HG02571 (cell line): ENCODE measurements around the gene CHIC2.
"Not testable (repeated sequence)": the region's sequence is repeated elsewhere in the genome, so short reads cannot be mapped to it uniquely, and the experiment has no call there.

Experiments
- ATAC-seq: cut with Tn5 transposase; IDR thresholded peaks from one replicate; pipeline ENCODE4 v1.9.1; 2021; ENCODE audit warnings: mild to moderate bottlenecking, moderate library complexity; ENCODE audit not compliant: unreplicated experiment

Gene CHIC2

GRCh38 chr4:54061873-54062272, 2.5 kb downstream of the CHIC2 start:
- ATAC-seq: no peak

GRCh38 chr4:54061067-54061466, 3.3 kb downstream of the CHIC2 start:
- ATAC-seq: no peak

DNA sequence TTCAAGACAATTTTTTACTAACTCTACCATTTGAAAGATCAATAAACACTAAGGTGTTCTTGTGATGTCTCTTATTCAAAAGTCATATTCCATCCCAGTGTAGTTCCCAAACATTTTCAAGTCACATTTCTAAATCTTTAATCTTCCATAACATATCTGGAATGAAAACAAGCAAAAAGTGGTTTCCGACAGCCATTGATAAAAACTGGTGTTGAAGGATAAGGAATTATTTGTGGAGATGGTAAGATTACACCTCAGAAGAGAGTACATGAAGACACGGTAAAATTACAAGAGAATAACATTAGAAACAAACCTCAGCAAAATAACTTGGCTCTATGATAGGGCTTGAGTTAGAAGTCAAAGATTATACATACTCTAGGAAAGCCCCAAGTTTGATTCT, 4.3 kb downstream of the CHIC2 start:
- ATAC-seq: no peak

GRCh38 chr4:54058171-54058570, 6.2 kb downstream of the CHIC2 start:
- no peak for ATAC-seq

DNA sequence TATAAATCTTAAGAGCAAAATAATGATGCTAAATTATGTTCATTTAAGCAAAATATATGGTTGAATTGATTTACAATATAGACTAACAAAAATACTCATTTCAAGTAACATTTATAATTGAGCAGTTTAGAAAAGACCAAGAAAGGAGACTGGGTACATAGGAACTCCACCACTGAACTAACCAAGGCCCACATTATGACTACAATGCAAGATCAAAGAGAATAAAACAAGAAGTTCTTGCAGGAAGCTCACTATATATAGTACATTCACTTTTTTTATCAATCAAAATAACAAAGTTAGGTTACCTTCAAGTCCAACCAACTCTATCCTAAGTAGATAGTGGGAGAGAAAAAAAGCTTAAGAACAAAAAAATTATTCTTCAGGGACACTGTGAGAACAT, 8.0 kb downstream of the CHIC2 start:
- ATAC-seq: no peak

DNA sequence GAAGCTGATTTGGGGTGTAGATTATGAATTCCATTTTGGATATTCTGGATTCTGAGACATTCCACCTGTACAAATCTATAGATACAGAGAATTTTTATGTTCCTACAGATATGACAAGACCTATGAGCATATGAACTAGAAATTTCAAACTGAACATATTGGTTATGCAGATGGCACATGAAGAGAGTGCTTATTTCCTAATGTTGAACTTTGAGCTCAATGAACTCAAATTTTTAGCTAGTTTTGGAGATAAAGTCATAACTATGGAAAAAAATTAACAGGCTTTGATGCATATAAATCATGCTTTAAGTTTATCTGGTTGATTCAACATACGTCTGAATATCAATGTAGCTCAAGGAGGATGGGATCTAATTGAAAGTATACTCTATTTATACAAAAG, 8.9 kb downstream of the CHIC2 start:
- no peak for ATAC-seq

- no peak for ATAC-seq
These were observed 9.9 kb downstream of the CHIC2 start for GRCh38 chr4:54054501-54054900.

- not testable (repeated sequence) for ATAC-seq
These were observed 11.1 kb downstream of the CHIC2 start for GRCh38 chr4:54053322-54053721.

- no peak for ATAC-seq
These were observed 14.0 kb downstream of the CHIC2 start for GRCh38 chr4:54050214-54050904.

DNA sequence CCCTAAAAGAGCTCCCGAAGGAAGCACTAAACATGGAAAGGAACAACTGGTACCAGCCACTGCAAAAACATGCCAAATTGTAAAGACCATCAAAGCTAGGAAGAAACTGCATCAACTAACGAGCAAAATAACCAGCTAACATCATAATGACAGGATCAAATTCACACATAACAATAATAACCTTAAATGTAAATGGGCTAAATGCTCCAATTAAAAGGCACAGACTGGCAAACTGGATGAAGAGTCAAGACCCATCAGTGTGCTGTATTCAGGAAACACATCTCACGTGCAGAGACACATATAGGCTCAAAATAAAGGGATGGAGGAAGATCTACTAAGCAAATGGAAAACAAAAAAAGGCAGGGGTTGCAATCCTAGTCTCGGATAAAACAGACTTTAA, 20.8 kb downstream of the CHIC2 start:
- not testable (repeated sequence) for ATAC-seq

DNA sequence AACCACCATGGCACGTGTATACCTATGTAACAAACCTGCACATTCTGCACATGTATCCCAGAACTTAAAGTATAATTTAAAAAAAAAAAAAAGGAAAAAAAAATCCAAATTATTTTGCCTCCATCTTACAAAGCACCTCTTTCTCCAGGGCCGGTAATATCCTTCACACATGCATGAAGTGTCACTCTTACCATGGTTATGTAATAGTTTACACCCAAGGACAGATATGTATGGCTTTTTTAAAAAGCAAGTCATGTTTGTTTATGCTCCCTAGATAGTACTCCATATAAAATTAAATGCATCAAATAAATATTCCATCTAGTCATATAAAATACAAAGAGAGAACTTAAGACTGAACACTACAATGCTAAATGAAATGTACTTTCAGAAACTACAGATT, 22.5 kb downstream of the CHIC2 start:
- ATAC-seq: no peak

- no peak for ATAC-seq
These were observed 23.3 kb downstream of the CHIC2 start for GRCh38 chr4:54041100-54041499.

DNA sequence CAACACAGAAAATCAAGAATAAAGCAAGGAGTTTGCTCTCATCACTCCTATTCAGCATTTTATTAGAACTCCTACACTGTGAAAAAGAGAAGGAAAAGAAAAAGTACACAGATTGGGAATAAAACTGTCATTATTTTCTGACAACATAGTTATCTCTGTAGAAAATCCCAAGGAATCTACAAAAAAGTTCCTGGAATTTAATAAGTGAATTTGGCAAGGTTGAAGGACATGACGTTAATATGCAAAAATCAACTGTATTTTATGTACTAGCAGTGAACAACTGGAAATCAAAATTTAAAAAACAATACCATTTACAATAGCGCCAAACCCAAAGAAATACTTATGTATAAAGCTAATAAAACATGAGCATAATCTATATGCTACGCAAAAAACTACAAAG, 26.3 kb downstream of the CHIC2 start:
- ATAC-seq: no peak

DNA sequence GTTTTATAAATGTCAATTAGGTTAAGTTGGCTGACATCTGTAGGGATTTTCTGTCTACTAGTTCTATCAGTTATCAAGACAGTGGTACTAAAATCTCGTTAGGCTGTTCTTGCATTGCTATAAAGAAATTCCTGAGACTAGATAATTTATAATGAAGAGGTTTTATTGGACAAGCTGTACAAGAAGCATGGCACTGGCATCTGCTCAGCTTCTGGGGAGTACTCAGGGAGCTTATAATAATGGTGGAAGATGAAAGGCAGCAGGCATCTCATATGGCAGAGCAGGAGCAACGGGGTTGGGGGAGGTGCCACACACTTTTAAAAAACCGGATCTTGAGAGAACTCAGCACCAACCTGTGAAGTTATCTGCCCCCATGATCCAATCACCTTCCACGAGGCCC, 28.2 kb downstream of the CHIC2 start:
- no peak for ATAC-seq

DNA sequence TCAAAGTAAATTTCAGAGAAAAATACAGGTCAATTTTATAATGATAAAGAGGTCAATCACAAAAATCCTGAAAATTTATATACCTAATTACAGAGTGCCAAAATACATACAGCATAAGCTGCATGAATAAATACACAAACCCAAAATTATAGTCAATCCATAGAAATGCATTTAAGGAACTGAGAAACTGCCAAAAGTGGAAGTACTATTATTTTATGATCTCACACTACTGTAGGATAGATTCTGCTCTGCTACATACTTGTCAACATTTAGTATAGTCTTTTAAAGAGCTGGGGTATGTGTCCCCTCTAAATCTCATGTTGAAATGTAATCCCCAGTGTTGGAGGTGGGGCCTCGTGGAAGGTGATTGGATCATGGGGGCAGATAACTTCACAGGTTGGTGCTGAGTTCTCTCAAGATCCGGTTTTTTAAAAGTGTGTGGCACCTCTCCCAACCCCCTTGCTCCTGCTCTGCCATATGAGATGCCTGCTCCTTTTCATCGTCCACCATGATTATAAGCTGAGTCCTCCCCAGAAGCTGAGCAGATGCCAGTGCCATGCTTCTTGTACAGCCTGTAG, 31.8 kb downstream of the CHIC2 start:
- no peak for ATAC-seq

GRCh38 chr4:54027311-54027710, 37.1 kb downstream of the CHIC2 start:
- ATAC-seq: no peak

GRCh38 chr4:54025582-54025981, 38.8 kb downstream of the CHIC2 start:
- no peak for ATAC-seq

- not testable (repeated sequence) for ATAC-seq
These were observed 41.4 kb downstream of the CHIC2 start for GRCh38 chr4:54023019-54023418.

GRCh38 chr4:54017974-54018373, 46.4 kb downstream of the CHIC2 start:
- ATAC-seq: no peak

GRCh38 chr4:54017308-54017707, 47.1 kb downstream of the CHIC2 start:
- no peak for ATAC-seq

DNA sequence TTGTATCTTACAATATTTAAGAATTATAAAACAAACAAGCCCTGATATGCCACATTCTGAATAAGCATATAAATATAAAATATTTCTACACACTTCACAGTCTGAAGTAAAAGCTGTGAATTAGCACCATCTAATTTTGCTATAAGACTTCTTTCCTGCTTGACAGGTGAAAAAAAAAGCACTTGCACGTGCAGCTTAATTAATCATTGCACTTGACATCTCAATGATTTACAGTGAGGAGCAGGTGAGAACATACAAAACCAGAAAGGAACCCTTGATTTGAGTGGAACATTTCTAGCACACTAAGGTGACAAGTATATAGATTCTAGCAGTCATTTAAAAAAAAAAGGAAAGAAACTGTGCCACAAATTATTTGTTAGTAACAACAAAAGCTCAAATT, 47.9 kb downstream of the CHIC2 start:
- ATAC-seq: no peak

DNA sequence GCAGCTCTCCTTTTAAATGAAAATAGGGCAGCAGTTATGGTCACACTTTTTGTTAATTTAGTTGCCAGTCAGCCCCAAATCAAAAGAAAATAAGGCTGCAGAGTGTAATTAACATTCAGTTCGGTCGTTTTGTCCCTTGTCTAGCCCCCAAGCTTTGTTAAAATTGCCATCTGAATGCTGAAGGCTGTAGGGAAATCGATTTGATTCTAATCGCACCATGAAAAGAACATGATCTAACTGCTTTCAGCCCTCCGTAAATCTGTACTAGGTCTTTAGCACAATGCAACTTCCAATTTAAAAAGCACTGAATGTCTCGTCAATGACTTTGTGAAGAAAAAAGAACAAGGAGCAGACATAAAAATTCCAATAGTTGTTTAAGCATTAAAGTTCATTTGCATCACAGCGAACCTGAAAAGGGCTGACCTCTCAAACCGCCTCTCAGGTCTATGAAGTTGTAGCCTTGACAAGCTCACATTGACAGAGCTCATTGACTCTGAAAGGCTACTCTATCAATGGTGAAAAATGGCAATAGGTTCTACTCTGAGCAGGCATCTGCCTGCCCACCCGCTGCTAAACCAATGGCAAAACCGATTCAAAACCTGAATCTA, 48.9 kb downstream of the CHIC2 start:
- no peak for ATAC-seq
